Kidney (tissue), 14 donors: Measurements from ENCODE around the gene HAL. TPM values are rescaled to one million over a fixed set of nuclear protein-coding genes. Genes with fewer than 3 reads are reported as not detected.

Experiments
- DNase-seq, 5 donors: peaks; one replicate each; pipeline ENCODE4 v3.0.0-alpha.2; 2013 to 2020
- FAIRE-seq: peaks from 2 replicates; lab custom pipeline; 2012; peaks lifted over from hg19 to GRCh38; lab: Jason Lieb, UNC
- H3K27ac ChIP-seq, 2 donors: one replicate each; pipeline ENCODE4 v1.7.0; 2013; ENCODE audit warnings: low read depth in 2 of 2, low read length in 2 of 2, inconsistent platforms in 1 of 2
- H3K27me3 ChIP-seq: one replicate; pipeline ENCODE4 v1.7.1; 2013; ENCODE audit warnings: low read length, inconsistent platforms; ENCODE audit not compliant: control insufficient read depth, insufficient read depth
- H3K36me3 ChIP-seq, 3 donors: one replicate each; pipeline versions ENCODE4 v1.7.0 to v1.7.1; 2013; ENCODE audit warnings: low read length in 3 of 3, control low read depth in 1 of 3, inconsistent platforms in 1 of 3; ENCODE audit not compliant: insufficient read depth in 3 of 3, control insufficient read depth in 2 of 3
- H3K4me1 ChIP-seq, 3 donors: one replicate each; pipeline versions ENCODE4 v1.7.0 to v1.7.1; 2013; ENCODE audit warnings: low read length in 3 of 3, inconsistent platforms in 1 of 3, low read depth in 1 of 3; ENCODE audit not compliant: control insufficient read depth in 2 of 3, insufficient read depth in 2 of 3
- H3K4me3 ChIP-seq, 3 donors: one replicate each; pipeline versions ENCODE4 v1.7.0 to v1.8.1; 2013; ENCODE audit warnings: low read length in 3 of 3, control low read depth in 1 of 3, inconsistent platforms in 1 of 3
- H3K9ac ChIP-seq, 3 donors: one replicate each; pipeline versions ENCODE4 v1.7.0 to v1.7.1; 2013; ENCODE audit warnings: low read length in 3 of 3, control low read depth in 1 of 3, inconsistent platforms in 1 of 3
- H3K9me3 ChIP-seq, 3 donors: one replicate each; pipeline versions ENCODE4 v1.7.0 to v1.7.1; 2013; ENCODE audit warnings: low read length in 3 of 3, control low read depth in 1 of 3, inconsistent platforms in 1 of 3; ENCODE audit not compliant: control insufficient read depth in 2 of 3, insufficient read depth in 1 of 3
- CTCF ChIP-seq: IDR thresholded peaks from 3 replicates; pipeline ENCODE4 v1.5.1; 2012; ENCODE audit warnings: mild to moderate bottlenecking, moderate library complexity, borderline replicate concordance; ENCODE audit not compliant: insufficient read depth; ENCODE audit errors: extremely low read depth
- intact Hi-C: fragments of 100-400 bp; cut with DNase I; formaldehyde crosslinking; loops from one replicate; pipeline ENCODE4 v1.11.1; 2022
- polyA plus RNA-seq: library from polyadenylated mRNA; stranded (reverse); fragments of 350-450 nt; fragmentation: Illumina TruSeq; extraction: RNeasy Lipid Tissue Mini Kit (QIAGEN cat#74804); gene quantifications from one replicate; pipeline ENCODE4 v1.2.3, GENCODE V29; 2014; ENCODE audit warnings: low read depth, low replicate concordance; ENCODE audit not compliant: insufficient read depth
- total RNA-seq: library from RNA; stranded (reverse); fragmentation: NEBNext Ultra II Directional; extraction: Animal tissue kit (Norgen Biotek cat#: 25700); gene quantifications from one replicate; pipeline ENCODE4 v1.2.1, GENCODE V29; 2021
- donor health status: control.
- donor health status: control.
- donor health status: control.
- donor health status: control.
- donor health status: control.
- donor health status: DM: yes; HTN: yes; CAD: no.
- donor health status: Normal renal cell carcinoma (clear cell type).

Gene HAL
- total and polyA plus RNA-seq, 2 donors from 2014 or later = 0.88 TPM; not detected in 1

GRCh38 chr12:95943330-95943842 lies 52.8 kb downstream of the HAL start, which contains the start of gene AMDHD1:
Gene AMDHD1, plus strand, starts transcription at chr12:95943331. Its CDS starts 68 bp downstream, at chr12:95943399.
- H3K9me3 ChIP-seq = no peaks in the 10 kb centered on the region
- intact Hi-C loops = no loop called here
- peak; percentile 69 to 85 (median 75) for DNase-seq
- TF ChIP-seq CTCF = peak; percentile 22
- H3K27ac ChIP-seq = peak within 1 kb of the TSS; percentile 32 to 76
- H3K27me3 ChIP-seq = no peaks in the 10 kb centered on the region
- no peaks in the 10 kb centered on the region for H3K36me3 ChIP-seq
- H3K4me1 ChIP-seq = peaks cover 0 to 5% (median 0%) of the 10 kb centered on the region in 3 donors
- peak within 1 kb of the TSS; percentile 84 to 92 (median 86) for H3K4me3 ChIP-seq
- H3K9ac ChIP-seq = peak within 1 kb of the TSS; percentile 67 to 73 (median 69)
- FAIRE-seq = no peak

GRCh38 chr12:95942524-95943329 lies 53.4 kb downstream of the HAL start, which contains the start of gene CCDC38:
Gene CCDC38, minus strand, starts transcription at chr12:95942614. Its CDS starts 6,105 bp downstream, at chr12:95936509.
- no peak for TF ChIP-seq CTCF
- Histone ChIP-seq H3K27ac (peak within 1 kb of the TSS; percentile 32 to 76), H3K27me3 (no peaks in the 10 kb centered on the region), H3K4me3 (peak within 1 kb of the TSS; percentile 84 to 92 (median 86)), H3K4me1 (peaks cover 0 to 5% (median 0%) of the 10 kb centered on the region in 3 donors), H3K9me3 (no peaks in the 10 kb centered on the region), H3K9ac (peak within 1 kb of the TSS; percentile 67 to 73 (median 69)), H3K36me3 (no peaks in the 10 kb centered on the region)
- intact Hi-C loops = no loop called here
- DNase-seq (peak; percentile 67 to 87 (median 83)), FAIRE-seq (no peak)

DNA sequence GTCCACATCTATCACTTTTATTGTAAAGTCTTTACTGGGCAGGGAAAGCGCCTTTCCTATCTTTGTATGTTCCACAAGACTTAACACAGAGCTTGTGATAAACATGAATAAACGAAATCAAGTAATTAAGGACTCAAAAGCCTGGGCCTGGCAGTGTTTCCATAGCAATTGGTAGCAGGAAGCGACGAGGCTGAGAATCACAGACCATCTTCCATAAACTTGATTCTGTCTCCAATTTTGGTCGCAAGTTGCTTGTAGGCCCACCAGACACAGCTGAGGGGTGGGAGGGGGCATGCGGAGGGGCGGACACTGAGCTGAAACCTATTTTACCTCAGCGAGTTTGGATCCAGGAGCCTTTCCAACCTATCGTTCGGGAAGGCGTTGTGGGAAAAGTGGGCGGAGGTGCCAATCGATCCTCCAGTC lies 54.0 kb downstream of the HAL start:
- Histone ChIP-seq H3K4me1 (peaks cover 0 to 5% (median 0%) of the 10 kb centered on the region in 3 donors), H3K36me3 (no peaks in the 10 kb centered on the region), H3K4me3 (peak overlapping the region; percentile 84 to 92 (median 86)), H3K9ac (peak overlapping the region; percentile 30 to 73 (median 49)), H3K27me3 (no peaks in the 10 kb centered on the region), H3K27ac (peak overlapping the region; percentile 32 to 76), H3K9me3 (no peaks in the 10 kb centered on the region)
- DNase-seq (peak in 1 of 5 donors; percentile 29), FAIRE-seq (no peak)
- intact Hi-C loops = no loop called here
- TF ChIP-seq CTCF = no peak
